GM12878 (cell line): ENCODE data around the gene TERF2IP. TPM values are rescaled to one million over a fixed set of nuclear protein-coding genes. Genes with fewer than 3 reads are reported as not detected.

Source experiments
- ATAC-seq: fragments of 200-7000 bp; cut with Tn5 transposase; 3 replicates; pipeline ENCODE4 v1.9.1; 2020; ENCODE audit warnings: mild to moderate bottlenecking, moderate library complexity
- BruUV-seq: library from RNA; stranded (reverse); fragments of 400-500 nt; replicated peaks from 2 replicates; lab custom pipeline; 2021; lab: Mats Ljungman, UMichigan
- CTCF ChIA-PET: fragments of 300-600 bp; sonication (Branson Sonifier 250); formaldehyde crosslinking; extraction: SDS; loops from one replicate; lab custom pipeline; 2021; ENCODE audit warnings: inconsistent platforms; lab: Yijun Ruan, JAX
- POLR2A ChIA-PET: fragments of 350-600 bp; formaldehyde crosslinking; extraction: SDS; loops from one replicate; lab custom pipeline; 2021; ENCODE audit warnings: inconsistent platforms; lab: Charles Lee
- RAD21 ChIA-PET: fragments of 300-600 bp; sonication (Branson Sonifier 250); formaldehyde crosslinking; loops from one replicate; lab custom pipeline; 2023; ENCODE audit warnings: antibody characterized with exemption; ENCODE audit not compliant: unreplicated experiment; lab: Charles Lee
- SMC1A ChIA-PET: fragments of 300-600 bp; sonication (Branson Sonifier 250); formaldehyde crosslinking; loops from one replicate; lab custom pipeline; 2023; ENCODE audit not compliant: unreplicated experiment, uncharacterized antibody; lab: Charles Lee
- DNase-seq: peaks from one replicate; pipeline ENCODE4 v3.0.0-alpha.2; 2011; ENCODE audit warnings: low read depth, low spot score
- FAIRE-seq: peaks from 3 replicates; lab custom pipeline; 2011; peaks lifted over from hg19 to GRCh38; lab: Jason Lieb, UNC
- H2AFZ ChIP-seq: 2 replicates; pipeline ENCODE4 v1.6.0; 2011; ENCODE audit warnings: low read depth, low read length, control low read depth; ENCODE audit not compliant: control insufficient read depth
- H3K27ac ChIP-seq: 2 replicates; pipeline ENCODE4 v1.5.1; 2011; ENCODE audit warnings: control low read depth; ENCODE audit not compliant: control insufficient read depth, insufficient read depth
- H3K27me3 ChIP-seq, 2 experiments: replicated peaks in 1 of 2; 2 replicates each; pipeline versions ENCODE4 v1.6.0 to v1.6.1; 2011; ENCODE audit warnings: low read length in 1 of 2; ENCODE audit not compliant: control insufficient read depth in 2 of 2, insufficient read depth in 2 of 2
- H3K36me3 ChIP-seq, 2 experiments: 2 replicates each; pipeline ENCODE4 v1.5.1; 2011; ENCODE audit warnings: low read length in 1 of 2; ENCODE audit not compliant: control insufficient read depth in 2 of 2, insufficient read depth in 2 of 2
- H3K4me1 ChIP-seq: 2 replicates; pipeline ENCODE4 v1.6.1; 2011; ENCODE audit warnings: mild to moderate bottlenecking, low read length, moderate library complexity, mixed read lengths; ENCODE audit not compliant: control insufficient read depth, insufficient read depth
- H3K4me2 ChIP-seq: 2 replicates; pipeline ENCODE4 v1.6.0; 2011; ENCODE audit warnings: control low read depth; ENCODE audit not compliant: control insufficient read depth, insufficient read depth
- H3K4me3 ChIP-seq: fragments of 200-600 bp; sonication (generic); 2 replicates; pipeline ENCODE4 v1.5.1; 2016
- H3K79me2 ChIP-seq: 2 replicates; pipeline ENCODE4 v1.6.0; 2011; ENCODE audit warnings: low read length; ENCODE audit not compliant: control insufficient read depth, insufficient read depth
- H3K9ac ChIP-seq: 2 replicates; pipeline ENCODE4 v1.8.0; 2011; ENCODE audit warnings: low read length, control low read depth, mixed read lengths; ENCODE audit not compliant: control insufficient read depth, insufficient read depth
- H3K9me3 ChIP-seq: replicated peaks from 3 replicates; pipeline ENCODE4 v1.5.1; 2011; ENCODE audit warnings: mild to moderate bottlenecking, low read length; ENCODE audit not compliant: control insufficient read depth, insufficient read depth
- H4K20me1 ChIP-seq: 2 replicates; pipeline ENCODE4 v1.6.0; 2011; ENCODE audit not compliant: control insufficient read depth, insufficient read depth
- GATAD2B ChIP-seq: fragments of 450-650 bp; conservative IDR thresholded peaks from 2 replicates; pipeline ENCODE4 v1.6.1; 2017; ENCODE audit warnings: low read depth, mild to moderate bottlenecking, moderate library complexity
- HDAC2 ChIP-seq: fragments of 200-600 bp; sonication (generic); IDR thresholded peaks from 2 replicates; pipeline ENCODE4 v1.6.1; 2017
- HDAC6 ChIP-seq: fragments of 200-600 bp; sonication (generic); IDR thresholded peaks from one replicate; pipeline ENCODE4 v1.8.0; 2017; ENCODE audit warnings: antibody characterized with exemption; ENCODE audit not compliant: unreplicated experiment
- HSF1 ChIP-seq: fragments of 150-350 bp; IDR thresholded peaks from 2 replicates; pipeline ENCODE4 v1.6.1; 2014; ENCODE audit warnings: mild to moderate bottlenecking, low read depth, low read length
- JUNB ChIP-seq: IDR thresholded peaks from 2 replicates; pipeline ENCODE4 v1.6.1; 2016; ENCODE audit warnings: antibody characterized with exemption, mild to moderate bottlenecking
- MEF2B ChIP-seq: fragments of 450-650 bp; IDR thresholded peaks from 2 replicates; pipeline ENCODE4 v1.6.1; 2018; ENCODE audit warnings: mild to moderate bottlenecking, moderate library complexity; ENCODE audit not compliant: partially characterized antibody, poor library complexity, severe bottlenecking
- NFYA ChIP-seq: IDR thresholded peaks from 2 replicates; pipeline ENCODE4 v1.6.1; 2011; ENCODE audit warnings: low read depth, mild to moderate bottlenecking, low read length, improper control_type of control experiment, borderline replicate concordance
- PAX8 ChIP-seq: fragments of 450-650 bp; IDR thresholded peaks from 2 replicates; pipeline ENCODE4 v1.6.1; 2017; ENCODE audit warnings: mild to moderate bottlenecking, moderate library complexity
- POU2F2 ChIP-seq: IDR thresholded peaks from 3 replicates; pipeline ENCODE4 v1.6.1; 2011; ENCODE audit warnings: low read depth, mild to moderate bottlenecking, low read length, borderline replicate concordance
- RELA ChIP-seq: fragments of 450-650 bp; IDR thresholded peaks from 2 replicates; pipeline ENCODE4 v1.8.0; 2014; ENCODE audit warnings: borderline replicate concordance; ENCODE audit not compliant: partially characterized antibody
- SKIL ChIP-seq: fragments of 450-650 bp; IDR thresholded peaks from 2 replicates; pipeline ENCODE4 v1.6.1; 2017; ENCODE audit warnings: mild to moderate bottlenecking, low read depth, inconsistent platforms; ENCODE audit not compliant: poor library complexity, severe bottlenecking
- SP1 ChIP-seq: IDR thresholded peaks from one replicate; pipeline ENCODE4 v1.6.1; 2011; ENCODE audit warnings: low read depth, low read length
- TARDBP ChIP-seq: IDR thresholded peaks from 2 replicates; pipeline ENCODE4 v1.6.1; 2016; ENCODE audit warnings: borderline replicate concordance
- TCF12 ChIP-seq: IDR thresholded peaks from 2 replicates; pipeline ENCODE4 v1.6.1; 2011; ENCODE audit warnings: low read depth, mild to moderate bottlenecking, low read length
- ZBTB11 ChIP-seq: fragments of 450-650 bp; formaldehyde crosslinking; IDR thresholded peaks from 2 replicates; pipeline ENCODE4 v1.5.0; 2022; ENCODE audit warnings: mild to moderate bottlenecking, missing genetic modification characterization
- ZNF24 ChIP-seq: fragments of 450-650 bp; IDR thresholded peaks from 2 replicates; pipeline ENCODE4 v1.6.1; 2017; ENCODE audit warnings: antibody characterized with exemption, mild to moderate bottlenecking
- WGBS: methylation state at CpG from one replicate; pipeline ENCODE4 v1.1.6; 2016; ENCODE audit warnings: low lambda C conversion rate; ENCODE audit not compliant: insufficient replicate concordance, insufficient coverage; ENCODE audit errors: missing lambda C conversion rate; 5-methylcytosine and 5-hydroxymethylcytosine counted together
- in situ Hi-C: fragments of 300-500 bp; cut with MboI; formaldehyde crosslinking; loops from 9 replicates; pipeline ENCODE4 v1.14.3; 2018; ENCODE audit warnings: mixed read lengths
- intact Hi-C: fragments of 100-400 bp; cut with micrococcal nuclease; formaldehyde crosslinking; loops from one replicate; pipeline ENCODE4 v1.14.2; 2022; ENCODE audit not compliant: unreplicated experiment
- polyA plus RNA-seq, 11 experiments: library from polyadenylated mRNA; depleted of rRNA in 4 of 11; unstranded in 6 of 11; stranded (reverse) in 5 of 11; fragments of >200 nt; fragmentation: Nextera tagmentation in 4 of 11; fragmentation: Illumina TruSeq in 1 of 11; extraction: Ambion mirVana in 4 of 11; extraction: Trizol in 1 of 11; gene quantifications; 1 replicate in 1 of 11; 2 replicates in 10 of 11; pipeline versions ENCODE4 v1.2.1 to v1.2.3, GENCODE V29; 2011 to 2016; ENCODE audit warnings: inconsistent platforms in 2 of 11, missing spikeins in 2 of 11, low read depth in 1 of 11
- total RNA-seq, 4 experiments: library from RNA; depleted of rRNA in 3 of 4; stranded (reverse); fragments of >200 nt in 3 of 4; fragmentation: Illumina TruSeq in 1 of 4; extraction: Trizol in 1 of 4; gene quantifications; 2 replicates each; pipeline versions ENCODE4 v1.2.1 to v1.2.3, GENCODE V29; 2013 to 2021

The TERF2IP gene
- total and polyA plus RNA-seq, 10 of the 15 experiments (the other 5 are each of a cell fraction or from before 2014, with no cell fraction given): 19.6 to 93.1 (median 54.4) TPM

GRCh38 chr16:75599452-75600277 is 47.9 kb upstream of the TERF2IP start:
- SMC1A ChIA-PET: interaction anchor here (0.8 kb wide), 1 partner anchor 22 kb away, joined by 3 read pairs; no protein-coding TSS in a partner anchor
- TF ChIP-seq HDAC2 (no peak), HDAC6 (no peak), RELA (no peak), SP1 (no peak), SKIL (no peak), ZNF24 (no peak), MEF2B (no peak), GATAD2B (no peak), POU2F2 (no peak), NFYA (no peak), HSF1 (no peak), JUNB (no peak), TARDBP (no peak), PAX8 (no peak), ZBTB11 (CRISPR knock-in tag) (no peak), TCF12 (no peak)

More at GRCh38 chr16:75599452-75600277, 47.9 kb upstream of the TERF2IP start:
- DNase-seq (no peak), FAIRE-seq (no peak), ATAC-seq (no peak)
- Histone ChIP-seq H3K36me3 (peaks cover 0 to 32% of the 10 kb centered on the region in 2 experiments), H4K20me1 (no peaks in the 10 kb centered on the region), H2AFZ (no peak overlapping the region), H3K4me3 (no peak overlapping the region), H3K27ac (no peak overlapping the region), H3K9ac (no peak overlapping the region), H3K4me1 (no peaks in the 10 kb centered on the region), H3K9me3 (peaks cover 7% of the 10 kb centered on the region; the same call in 2 of the 3 replicates), H3K27me3 (no peaks in the 10 kb centered on the region), H3K79me2 (no peaks in the 10 kb centered on the region), H3K4me2 (no peak overlapping the region)
- intact Hi-C loops: no loop called here
- CTCF ChIA-PET: interaction anchor here (1.7 kb wide), 1 partner anchor 22 kb away, joined by 5 read pairs; no protein-coding TSS in a partner anchor
- 97% methylated on average over 6 of the region's 6 CpGs for WGBS
- TSS peak; percentile 22 for BruUV-seq
- RAD21 ChIA-PET: interaction anchor here (1.3 kb wide), 1 partner anchor 20 kb away, joined by 4 read pairs; no protein-coding TSS in a partner anchor
- POLR2A ChIA-PET: interaction anchor here (0.7 kb wide), 1 partner anchor 20 kb away, joined by 3 read pairs; no protein-coding TSS in a partner anchor
- in situ Hi-C loops: no loop called here
